GM19240 (cell line): ENCODE measurements around the gene ALS2CL.

ENCODE experiments used
- DNase-seq: peaks from one replicate; pipeline ENCODE4 v3.0.0; 2011; ENCODE audit warnings: low spot score; ENCODE audit not compliant: insufficient read length

Gene ALS2CL

GRCh38 chr3:46716461-46717441, 23.3 kb upstream of the ALS2CL start:
- no peak for DNase-seq

GRCh38 chr3:46715507-46716175, 22.2 kb upstream of the ALS2CL start:
- no peak for DNase-seq

GRCh38 chr3:46714728-46715506, 21.4 kb upstream of the ALS2CL start:
- no peak for DNase-seq

- DNase-seq: no peak
Observed at GRCh38 chr3:46713898-46714552, 20.5 kb upstream of the ALS2CL start.

GRCh38 chr3:46713050-46713897, 19.8 kb upstream of the ALS2CL start:
- DNase-seq: no peak

- DNase-seq: no peak
Observed at GRCh38 chr3:46712191-46713049, 18.9 kb upstream of the ALS2CL start.

GRCh38 chr3:46711760-46712159, 18.3 kb upstream of the ALS2CL start:
- no peak for DNase-seq

- no peak for DNase-seq
Observed at GRCh38 chr3:46711305-46711704, 17.8 kb upstream of the ALS2CL start.

GRCh38 chr3:46710671-46711295, 17.3 kb upstream of the ALS2CL start:
- no peak for DNase-seq

GRCh38 chr3:46710229-46710628, 16.8 kb upstream of the ALS2CL start:
- no peak for DNase-seq

GRCh38 chr3:46709721-46710120, 16.2 kb upstream of the ALS2CL start:
- DNase-seq: no peak

GRCh38 chr3:46709157-46709654, 15.7 kb upstream of the ALS2CL start:
- DNase-seq: no peak

GRCh38 chr3:46708401-46709156, 15.1 kb upstream of the ALS2CL start:
- no peak for DNase-seq

- no peak for DNase-seq
Observed at GRCh38 chr3:46707601-46708011, 14.1 kb upstream of the ALS2CL start.

GRCh38 chr3:46706771-46707582, 13.5 kb upstream of the ALS2CL start:
- DNase-seq: no peak

GRCh38 chr3:46705751-46706552, 12.5 kb upstream of the ALS2CL start:
- no peak for DNase-seq
